ENCODE results near the gene OR6C65. TPM values are rescaled to one million over a fixed set of nuclear protein-coding genes. Genes with fewer than 3 reads are reported as not detected.

OR6C65 gene
- total RNA-seq, 4 donors from 2014 or later = not detected

DNA sequence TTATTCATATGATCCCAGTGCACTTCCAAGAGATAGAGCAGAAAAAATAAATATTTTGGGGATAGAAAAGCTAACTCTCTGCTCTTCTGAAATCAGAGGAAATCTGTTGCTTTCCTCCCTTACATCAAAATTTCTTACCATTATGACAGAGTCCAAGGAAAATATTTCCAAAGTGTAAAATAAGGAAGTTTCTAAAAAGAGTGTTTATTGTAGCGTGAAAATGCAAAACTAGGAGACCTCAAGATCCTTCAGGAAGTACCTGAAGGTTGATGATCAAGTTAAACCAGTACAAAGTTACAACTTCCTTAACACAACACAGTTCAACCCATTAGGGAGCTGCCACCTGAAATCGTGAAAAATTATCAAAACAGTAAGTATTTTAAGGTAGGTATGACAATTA is 43.4 kb downstream of the OR6C65 start, which contains the start of gene OR6C2:
OR6C2 (plus strand) TSS at position 301 of the 400 bp plus-strand sequence. CDS start 8,138 bp downstream, outside the sequence.
- no peak for ATAC-seq
- peaks cover 0 to 18% (median 0%) of the 10 kb centered on the region in 3 donors for H3K9me3 ChIP-seq
- no peaks in the 10 kb centered on the region for H3K4me1 ChIP-seq
- no peak within 1 kb of the TSS for H3K4me3 ChIP-seq
- H3K36me3 ChIP-seq = no peaks in the 10 kb centered on the region
- H3K27ac ChIP-seq = no peak within 1 kb of the TSS
- no peaks in the 10 kb centered on the region for H3K27me3 ChIP-seq
- no peak for TF ChIP-seq POLR2AphosphoS5 (IDR thresholded peaks at IDR 0.05)
- TF ChIP-seq EP300 (IDR thresholded peaks at IDR 0.05) = no peak
- TF ChIP-seq, protein P1, sequence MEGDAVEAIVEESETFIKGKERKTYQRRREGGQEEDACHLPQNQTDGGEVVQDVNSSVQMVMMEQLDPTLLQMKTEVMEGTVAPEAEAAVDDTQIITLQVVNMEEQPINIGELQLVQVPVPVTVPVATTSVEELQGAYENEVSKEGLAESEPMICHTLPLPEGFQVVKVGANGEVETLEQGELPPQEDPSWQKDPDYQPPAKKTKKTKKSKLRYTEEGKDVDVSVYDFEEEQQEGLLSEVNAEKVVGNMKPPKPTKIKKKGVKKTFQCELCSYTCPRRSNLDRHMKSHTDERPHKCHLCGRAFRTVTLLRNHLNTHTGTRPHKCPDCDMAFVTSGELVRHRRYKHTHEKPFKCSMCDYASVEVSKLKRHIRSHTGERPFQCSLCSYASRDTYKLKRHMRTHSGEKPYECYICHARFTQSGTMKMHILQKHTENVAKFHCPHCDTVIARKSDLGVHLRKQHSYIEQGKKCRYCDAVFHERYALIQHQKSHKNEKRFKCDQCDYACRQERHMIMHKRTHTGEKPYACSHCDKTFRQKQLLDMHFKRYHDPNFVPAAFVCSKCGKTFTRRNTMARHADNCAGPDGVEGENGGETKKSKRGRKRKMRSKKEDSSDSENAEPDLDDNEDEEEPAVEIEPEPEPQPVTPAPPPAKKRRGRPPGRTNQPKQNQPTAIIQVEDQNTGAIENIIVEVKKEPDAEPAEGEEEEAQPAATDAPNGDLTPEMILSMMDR (IDR thresholded peaks at IDR 0.05) = no peak
- TF ChIP-seq POLR2A (IDR thresholded peaks at IDR 0.05) = no peak
- 64 to 70% methylated on average over 2 of the region's 2 CpGs for WGBS, 2 donors (ENCODE audit: low coverage in 1 of 2)

- 86 to 100% methylated on average over 1 of the region's 1 CpG for WGBS, 2 donors (ENCODE audit: low coverage in 1 of 2)
- H3K4me3 ChIP-seq = no peak overlapping the region
- ATAC-seq = no peak
- no peaks in the 10 kb centered on the region for H3K4me1 ChIP-seq
- H3K27me3 ChIP-seq = no peaks in the 10 kb centered on the region
- peaks cover 0 to 15% (median 0%) of the 10 kb centered on the region in 3 donors for H3K9me3 ChIP-seq
- H3K36me3 ChIP-seq = no peaks in the 10 kb centered on the region
- no peak for TF ChIP-seq POLR2AphosphoS5 (IDR thresholded peaks at IDR 0.05)
- TF ChIP-seq EP300 (IDR thresholded peaks at IDR 0.05) = no peak
- TF ChIP-seq, protein P1 (IDR thresholded peaks at IDR 0.05) = no peak
- TF ChIP-seq POLR2A (IDR thresholded peaks at IDR 0.05) = no peak
- H3K27ac ChIP-seq = no peak overlapping the region
These were observed 45.0 kb downstream of the OR6C65 start for GRCh38 chr12:55445357-55445756.

- ATAC-seq = no peak
- no peak overlapping the region for H3K4me3 ChIP-seq
- TF ChIP-seq POLR2A (IDR thresholded peaks at IDR 0.05) (no peak), POLR2AphosphoS5 (IDR thresholded peaks at IDR 0.05) (no peak)
- TF ChIP-seq, protein P1 (IDR thresholded peaks at IDR 0.05) = no peak
These were observed 46.0 kb downstream of the OR6C65 start for GRCh38 chr12:55446326-55446725.

DNA sequence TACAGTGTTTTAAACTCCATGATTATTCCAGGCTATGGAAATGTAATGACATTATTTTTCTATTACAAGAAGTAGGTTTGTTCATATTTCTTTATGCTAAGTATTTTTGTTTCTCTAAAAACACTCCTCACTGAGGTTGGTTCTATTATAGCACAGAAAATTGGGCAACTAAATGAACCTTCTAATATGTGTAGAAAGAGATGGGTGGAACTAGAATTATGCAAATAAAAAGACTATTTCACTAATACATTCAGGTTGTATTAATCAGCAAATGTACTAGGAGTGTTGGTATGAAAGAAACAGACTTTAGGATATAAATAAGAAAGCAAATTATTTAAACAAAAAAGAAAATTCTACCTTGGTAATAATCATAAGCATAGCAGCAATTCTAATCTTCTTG is 48.5 kb downstream of the OR6C65 start:
- Histone ChIP-seq H3K4me1 (no peaks in the 10 kb centered on the region), H3K27me3 (no peaks in the 10 kb centered on the region), H3K4me3 (no peak overlapping the region), H3K9me3 (no peaks in the 10 kb centered on the region), H3K27ac (no peak overlapping the region), H3K36me3 (no peaks in the 10 kb centered on the region)
- ATAC-seq = no peak
- TF ChIP-seq POLR2A (IDR thresholded peaks at IDR 0.05) (no peak), EP300 (IDR thresholded peaks at IDR 0.05) (no peak), POLR2AphosphoS5 (IDR thresholded peaks at IDR 0.05) (no peak)
- TF ChIP-seq, protein P1 (IDR thresholded peaks at IDR 0.05) = no peak

More at GRCh38 chr12:55446326-55446725, 46.0 kb downstream of the OR6C65 start:
- Histone ChIP-seq H3K27me3 (no peaks in the 10 kb centered on the region), H3K36me3 (no peaks in the 10 kb centered on the region), H3K4me1 (no peaks in the 10 kb centered on the region), H3K9me3 (peaks cover 0 to 5% (median 0%) of the 10 kb centered on the region in 3 donors), H3K27ac (no peak overlapping the region)
- WGBS, 2 donors (ENCODE audit: low coverage in 1 of 2) = 74 to 80% methylated on average over 1 to 5 of the region's 5 CpGs

Other genes with a start within 250 kb of the OR6C65 start
- gene OR10A7, start 179.5 kb upstream of the OR6C65 start, total RNA-seq = not detected
- not detected for gene OR6C74, start 155.9 kb upstream of the OR6C65 start, total RNA-seq
- gene OR6C6, start 104.0 kb upstream of the OR6C65 start, total RNA-seq = not detected
- gene OR6C1, start 86.2 kb upstream of the OR6C65 start, total RNA-seq = not detected
- not detected for gene OR6C3, start 69.8 kb upstream of the OR6C65 start, total RNA-seq
- not detected for gene OR6C75, start 37.6 kb upstream of the OR6C65 start, total RNA-seq
- gene OR6C76, start 25.7 kb downstream of the OR6C65 start, total RNA-seq = not detected
- gene OR6C2, start 43.5 kb downstream of the OR6C65 start, total RNA-seq = not detected
- gene OR6C70, start 69.6 kb downstream of the OR6C65 start, total RNA-seq = not detected
- not detected for gene OR6C68, start 91.8 kb downstream of the OR6C65 start, total RNA-seq
- not detected for gene OR6C4, start 149.1 kb downstream of the OR6C65 start, total RNA-seq
- not detected for gene OR2AP1, start 171.9 kb downstream of the OR6C65 start, total RNA-seq
- not detected for gene OR10P1, start 236.4 kb downstream of the OR6C65 start, total RNA-seq

All from gastroesophageal sphincter (tissue), 4 donors.